ENCODE data around the gene FLT4.

- no peak for TF ChIP-seq CTCF (IDR thresholded peaks at IDR 0.05)
- TF ChIP-seq PBX3 (IDR thresholded peaks at IDR 0.05), result no peak
- TF ChIP-seq CHD4 (IDR thresholded peaks at IDR 0.05; ENCODE audit: borderline replicate concordance), result no peak
- TF ChIP-seq POLR2A (IDR thresholded peaks at IDR 0.05; ENCODE audit: low read length), result no peak
- TF ChIP-seq RAD21 (conservative IDR thresholded peaks at IDR 0.05 in 1 of 2, IDR thresholded peaks at IDR 0.05 in 1 of 2), result no peak
- no peak for TF ChIP-seq USF2 (IDR thresholded peaks at IDR 0.05)
- TF ChIP-seq SMC3 (IDR thresholded peaks at IDR 0.05), result no peak
- TF ChIP-seq HES2 (IDR thresholded peaks at IDR 0.05), result no peak
- no peak for TF ChIP-seq EHMT2 (IDR thresholded peaks at IDR 0.05; ENCODE audit: low read depth)
- TF ChIP-seq MAZ (IDR thresholded peaks at IDR 0.05; ENCODE audit: borderline replicate concordance, low read depth, low read length), result no peak
- no peak for TF ChIP-seq RFX5 (IDR thresholded peaks at IDR 0.05)
- no peak for TF ChIP-seq CBX2 (IDR thresholded peaks at IDR 0.05; ENCODE audit: borderline replicate concordance, low read depth)
Observed at GRCh38 chr5:180594311-180595045, 54.9 kb downstream of the FLT4 start.

Data from A549 (cell line).